Mucosa of descending colon (tissue), 3 donors: Measurements from ENCODE around the gene BCAR3. TPM values are rescaled to one million over a fixed set of nuclear protein-coding genes. Genes with fewer than 3 reads are reported as not detected.
A peak's percentile ranks its signal among the peaks of the same experiment; 100 is the strongest.

Experiments used
- ATAC-seq: fragments of 200-7000 bp; cut with Tn5 transposase; one replicate; pipeline ENCODE4 v1.9.1; 2020; ENCODE audit warnings: mild to moderate bottlenecking, moderate library complexity
- DNase-seq, 3 donors: peaks; one replicate each; pipeline ENCODE4 v3.0.0-alpha.2; 2020
- H3K36me3 ChIP-seq: fragments of 200-600 bp; one replicate; pipeline ENCODE4 v1.8.0; 2021; ENCODE audit warnings: low read depth, mild to moderate bottlenecking
- H3K4me1 ChIP-seq: fragments of 200-600 bp; one replicate; pipeline ENCODE4 v1.8.0; 2021; ENCODE audit warnings: low read depth, mild to moderate bottlenecking
- H3K4me3 ChIP-seq: fragments of 200-600 bp; one replicate; pipeline ENCODE4 v1.8.0; 2021; ENCODE audit warnings: mild to moderate bottlenecking
- H3K9me3 ChIP-seq: fragments of 200-600 bp; one replicate; pipeline ENCODE4 v1.8.0; 2021; ENCODE audit warnings: mild to moderate bottlenecking
- intact Hi-C, 2 donors: fragments of 100-400 bp; cut with DNase I in 1 of 2; cut with micrococcal nuclease in 1 of 2; formaldehyde crosslinking; loops; one replicate each; pipeline versions ENCODE4 v1.11.0 to v1.11.1; 2022; cut with DNase I, micrococcal nuclease
- total RNA-seq, 3 donors: library from RNA; stranded (reverse); fragmentation: NEBNext Ultra II Directional in 2 of 3; extraction: Animal tissue kit (Norgen Biotek cat#: 25700) in 2 of 3; gene quantifications; one replicate each; pipeline versions ENCODE4 v1.2.1 to v1.2.4, GENCODE V29; 2021 to 2023
- TF ChIP-seq, protein P1 (sequence below): fragments of 200-600 bp; IDR thresholded peaks from one replicate; pipeline ENCODE4 v1.8.0; 2022; ENCODE audit warnings: antibody characterized with exemption, mild to moderate bottlenecking
- donor health status: DM: no; HTN: no; CAD: no; lungs with moderate emphysema.
- donor health status: DM: no; HTN: no; CAD: no.
- donor health status: DM: no; HTN: yes; CAD: no.

The BCAR3 gene
- total RNA-seq, 3 donors from 2014 or later: 37.2 to 73.7 (median 54.3) TPM

DNA sequence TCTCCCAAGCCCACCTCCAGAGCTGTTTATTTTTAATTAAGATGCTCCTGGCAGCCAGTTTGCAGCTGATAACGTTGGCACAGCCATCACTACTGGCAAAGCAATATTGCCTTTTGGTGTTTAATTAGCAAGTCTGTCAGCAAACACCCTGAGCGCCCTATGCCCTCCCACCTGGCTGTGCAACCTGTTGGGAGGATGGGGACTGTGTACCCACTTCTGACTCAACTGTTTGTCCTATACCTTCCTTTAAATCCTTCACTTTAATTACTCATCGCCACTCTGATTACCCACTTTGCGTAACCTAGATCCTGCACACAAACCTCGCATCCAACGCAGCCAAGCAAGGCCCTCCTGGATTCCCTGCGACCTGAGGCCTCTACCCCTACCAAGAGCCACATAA lies 67.1 kb downstream of the BCAR3 start:
- Histone ChIP-seq H3K4me1 (peaks cover 52% of the 10 kb centered on the region), H3K36me3 (no peaks in the 10 kb centered on the region), H3K9me3 (no peaks in the 10 kb centered on the region), H3K4me3 (no peak overlapping the region)
- intact Hi-C loops: no loop called here
- TF ChIP-seq, protein P1, sequence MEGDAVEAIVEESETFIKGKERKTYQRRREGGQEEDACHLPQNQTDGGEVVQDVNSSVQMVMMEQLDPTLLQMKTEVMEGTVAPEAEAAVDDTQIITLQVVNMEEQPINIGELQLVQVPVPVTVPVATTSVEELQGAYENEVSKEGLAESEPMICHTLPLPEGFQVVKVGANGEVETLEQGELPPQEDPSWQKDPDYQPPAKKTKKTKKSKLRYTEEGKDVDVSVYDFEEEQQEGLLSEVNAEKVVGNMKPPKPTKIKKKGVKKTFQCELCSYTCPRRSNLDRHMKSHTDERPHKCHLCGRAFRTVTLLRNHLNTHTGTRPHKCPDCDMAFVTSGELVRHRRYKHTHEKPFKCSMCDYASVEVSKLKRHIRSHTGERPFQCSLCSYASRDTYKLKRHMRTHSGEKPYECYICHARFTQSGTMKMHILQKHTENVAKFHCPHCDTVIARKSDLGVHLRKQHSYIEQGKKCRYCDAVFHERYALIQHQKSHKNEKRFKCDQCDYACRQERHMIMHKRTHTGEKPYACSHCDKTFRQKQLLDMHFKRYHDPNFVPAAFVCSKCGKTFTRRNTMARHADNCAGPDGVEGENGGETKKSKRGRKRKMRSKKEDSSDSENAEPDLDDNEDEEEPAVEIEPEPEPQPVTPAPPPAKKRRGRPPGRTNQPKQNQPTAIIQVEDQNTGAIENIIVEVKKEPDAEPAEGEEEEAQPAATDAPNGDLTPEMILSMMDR: no peak
- DNase-seq (peak; percentile 62 to 76 (median 62)), ATAC-seq (peak; percentile 63)

GRCh38 chr1:93613898-93614297 lies 67.7 kb downstream of the BCAR3 start:
- no peak overlapping the region for H3K4me3 ChIP-seq
- peaks cover 49% of the 10 kb centered on the region for H3K4me1 ChIP-seq
- DNase-seq (peak in 1 of 3 donors; percentile 33), ATAC-seq (no peak)
- H3K9me3 ChIP-seq: no peaks in the 10 kb centered on the region
- TF ChIP-seq, protein P1: no peak
- intact Hi-C loops: no loop called here
- no peaks in the 10 kb centered on the region for H3K36me3 ChIP-seq

- peaks cover 37% of the 10 kb centered on the region for H3K4me1 ChIP-seq
- DNase-seq (no peak), ATAC-seq (no peak)
- no peaks in the 10 kb centered on the region for H3K9me3 ChIP-seq
- TF ChIP-seq, protein P1: no peak
- H3K4me3 ChIP-seq: no peak overlapping the region
- no peaks in the 10 kb centered on the region for H3K36me3 ChIP-seq
- intact Hi-C loops: no loop called here
These were observed 69.1 kb downstream of the BCAR3 start for GRCh38 chr1:93612510-93612909.

GRCh38 chr1:93611668-93612067 lies 70.0 kb downstream of the BCAR3 start:
- Histone ChIP-seq H3K9me3 (no peaks in the 10 kb centered on the region), H3K4me1 (peaks cover 30% of the 10 kb centered on the region), H3K4me3 (no peak overlapping the region), H3K36me3 (no peaks in the 10 kb centered on the region)
- TF ChIP-seq, protein P1: no peak
- DNase-seq (no peak), ATAC-seq (no peak)
- intact Hi-C loops: no loop called here

- ATAC-seq (no peak), DNase-seq (no peak)
- H3K36me3 ChIP-seq: no peaks in the 10 kb centered on the region
- H3K4me3 ChIP-seq: no peak overlapping the region
- intact Hi-C loops: loop anchor here in 1 of 2 donors (10.0 kb wide), 1 partner anchor 165 kb away; the partner anchor contains the start of gene FNBP1L
- peaks cover 12% of the 10 kb centered on the region for H3K4me1 ChIP-seq
- TF ChIP-seq, protein P1: no peak
- no peaks in the 10 kb centered on the region for H3K9me3 ChIP-seq
These were observed 72.1 kb downstream of the BCAR3 start for GRCh38 chr1:93609536-93609935.
